HUES48 (cell line): ENCODE results near the gene CORO7.

Experiments
- H3K27ac ChIP-seq: one replicate; pipeline ENCODE4 v1.7.0; 2013; ENCODE audit warnings: low read depth, low read length, inconsistent platforms
- H3K27me3 ChIP-seq: 2 replicates; pipeline ENCODE4 v1.6.1; 2013; ENCODE audit warnings: mild to moderate bottlenecking, low read length; ENCODE audit not compliant: control insufficient read depth, insufficient read depth
- H3K36me3 ChIP-seq: 2 replicates; pipeline ENCODE4 v1.6.1; 2013; ENCODE audit warnings: low read length; ENCODE audit not compliant: control insufficient read depth, insufficient read depth
- H3K4me1 ChIP-seq: 2 replicates; pipeline ENCODE4 v1.6.1; 2013; ENCODE audit warnings: mild to moderate bottlenecking, low read length; ENCODE audit not compliant: control insufficient read depth, insufficient read depth
- H3K4me3 ChIP-seq: 2 replicates; pipeline ENCODE4 v1.5.1; 2013; ENCODE audit warnings: mild to moderate bottlenecking, low read depth, low read length
- H3K9ac ChIP-seq: 2 replicates; pipeline ENCODE4 v1.6.1; 2013; ENCODE audit warnings: mild to moderate bottlenecking, low read depth, low read length, moderate library complexity
- H3K9me3 ChIP-seq: 2 replicates; pipeline ENCODE4 v1.6.1; 2013; ENCODE audit warnings: low read length; ENCODE audit not compliant: control insufficient read depth, insufficient read depth

Gene CORO7

GRCh38 chr16:4410335-4411075, 5.9 kb downstream of the CORO7 start:
- no peak overlapping the region for H3K27ac ChIP-seq
- no peaks in the 10 kb centered on the region for H3K9me3 ChIP-seq
- H3K9ac ChIP-seq: no peak overlapping the region
- H3K4me1 ChIP-seq: no peaks in the 10 kb centered on the region; the same call in 1 of the 2 replicates
- no peak overlapping the region for H3K4me3 ChIP-seq
- H3K27me3 ChIP-seq: no peaks in the 10 kb centered on the region
- H3K36me3 ChIP-seq: peaks cover 14% of the 10 kb centered on the region

- H3K27ac ChIP-seq: no peak overlapping the region
- no peaks in the 10 kb centered on the region for H3K4me1 ChIP-seq
- peaks cover 14% of the 10 kb centered on the region for H3K36me3 ChIP-seq
- H3K9ac ChIP-seq: no peak overlapping the region
- H3K27me3 ChIP-seq: no peaks in the 10 kb centered on the region
- no peaks in the 10 kb centered on the region for H3K9me3 ChIP-seq
- H3K4me3 ChIP-seq: no peak overlapping the region
Observed at GRCh38 chr16:4409081-4409932, 7.1 kb downstream of the CORO7 start.

- Histone ChIP-seq H3K27ac (no peak overlapping the region), H3K4me1 (no peaks in the 10 kb centered on the region), H3K9ac (no peak overlapping the region), H3K4me3 (no peak overlapping the region), H3K36me3 (peaks cover 14% of the 10 kb centered on the region), H3K9me3 (no peaks in the 10 kb centered on the region), H3K27me3 (no peaks in the 10 kb centered on the region)
Observed at GRCh38 chr16:4408323-4408690, 8.1 kb downstream of the CORO7 start.

- Histone ChIP-seq H3K36me3 (peaks cover 14% of the 10 kb centered on the region), H3K9ac (no peak overlapping the region), H3K27ac (no peak overlapping the region), H3K4me1 (no peaks in the 10 kb centered on the region), H3K9me3 (no peaks in the 10 kb centered on the region), H3K27me3 (no peaks in the 10 kb centered on the region), H3K4me3 (no peak overlapping the region)
Observed at GRCh38 chr16:4407543-4408322, 8.7 kb downstream of the CORO7 start.

GRCh38 chr16:4404967-4405696, 11.3 kb downstream of the CORO7 start:
- H3K4me1 ChIP-seq: no peaks in the 10 kb centered on the region
- H3K9ac ChIP-seq: no peak overlapping the region
- H3K36me3 ChIP-seq: peaks cover 7% of the 10 kb centered on the region
- no peak overlapping the region for H3K27ac ChIP-seq
- H3K4me3 ChIP-seq: no peak overlapping the region
- H3K27me3 ChIP-seq: no peaks in the 10 kb centered on the region
- H3K9me3 ChIP-seq: no peaks in the 10 kb centered on the region

- Histone ChIP-seq H3K27ac (no peak overlapping the region), H3K4me3 (no peak overlapping the region), H3K36me3 (peaks cover 7% of the 10 kb centered on the region), H3K9ac (no peak overlapping the region), H3K9me3 (no peaks in the 10 kb centered on the region), H3K4me1 (no peaks in the 10 kb centered on the region), H3K27me3 (no peaks in the 10 kb centered on the region)
Observed at GRCh38 chr16:4404247-4404966, 12.0 kb downstream of the CORO7 start.

GRCh38 chr16:4403133-4403949, 13.1 kb downstream of the CORO7 start:
- no peak overlapping the region for H3K4me3 ChIP-seq
- no peaks in the 10 kb centered on the region for H3K9me3 ChIP-seq
- H3K9ac ChIP-seq: no peak overlapping the region
- no peaks in the 10 kb centered on the region for H3K27me3 ChIP-seq
- H3K4me1 ChIP-seq: no peaks in the 10 kb centered on the region
- no peak overlapping the region for H3K27ac ChIP-seq
- peaks cover 7% of the 10 kb centered on the region for H3K36me3 ChIP-seq

GRCh38 chr16:4402439-4403132, 13.8 kb downstream of the CORO7 start:
- Histone ChIP-seq H3K9ac (no peak overlapping the region), H3K36me3 (peaks cover 7% of the 10 kb centered on the region), H3K9me3 (no peaks in the 10 kb centered on the region), H3K4me3 (peak overlapping the region; percentile 47; the same call in 1 of the 2 replicates), H3K4me1 (no peaks in the 10 kb centered on the region), H3K27me3 (no peaks in the 10 kb centered on the region), H3K27ac (no peak overlapping the region)

GRCh38 chr16:4401510-4401909, 14.9 kb downstream of the CORO7 start:
- no peak overlapping the region for H3K4me3 ChIP-seq
- H3K27me3 ChIP-seq: no peaks in the 10 kb centered on the region
- H3K9ac ChIP-seq: no peak overlapping the region
- no peaks in the 10 kb centered on the region for H3K4me1 ChIP-seq
- H3K9me3 ChIP-seq: no peaks in the 10 kb centered on the region
- H3K36me3 ChIP-seq: peaks cover 3% of the 10 kb centered on the region
- no peak overlapping the region for H3K27ac ChIP-seq
